Measurements from ENCODE around the gene CAND2. TPM values are rescaled to one million over a fixed set of nuclear protein-coding genes. Genes with fewer than 3 reads are reported as not detected.
A peak's percentile ranks its signal among the peaks of the same experiment; 100 is the strongest.

The CAND2 gene
- total RNA-seq = 3.0 TPM

GRCh38 chr3:12796171-12797123 lies at the start of gene CAND2:
Gene CAND2 (plus strand): TSS chr3:12796680. CDS start chr3:12796721, 41 bp downstream.
- DNase-seq (ENCODE audit: low read depth in 2 of 3, low spot score in 2 of 3) = peak in 2 of 3 donors; percentile 46 to 55

GRCh38 chr3:12748477-12748876 lies 48.0 kb upstream of the CAND2 start:
- DNase-seq (ENCODE audit: low read depth in 2 of 3, low spot score in 2 of 3) = no peak

- peak in 1 of 3 donors; percentile 29 for DNase-seq (ENCODE audit: low read depth in 2 of 3, low spot score in 2 of 3)
Measured at GRCh38 chr3:12750223-12750622, 46.3 kb upstream of the CAND2 start.

- DNase-seq (ENCODE audit: low read depth in 2 of 3, low spot score in 2 of 3) = no peak
Measured at GRCh38 chr3:12750658-12751071, 45.8 kb upstream of the CAND2 start.

GRCh38 chr3:12751571-12751970 lies 44.9 kb upstream of the CAND2 start:
- no peak for DNase-seq (ENCODE audit: low read depth in 2 of 3, low spot score in 2 of 3)

- DNase-seq (ENCODE audit: low read depth in 2 of 3, low spot score in 2 of 3) = no peak
Measured at GRCh38 chr3:12752102-12752501, 44.4 kb upstream of the CAND2 start.

GRCh38 chr3:12752809-12753208 lies 43.7 kb upstream of the CAND2 start:
- no peak for DNase-seq (ENCODE audit: low read depth in 2 of 3, low spot score in 2 of 3)

- no peak for DNase-seq (ENCODE audit: low read depth in 2 of 3, low spot score in 2 of 3)
Measured at GRCh38 chr3:12753275-12754028, 43.0 kb upstream of the CAND2 start.

- DNase-seq (ENCODE audit: low read depth in 2 of 3, low spot score in 2 of 3) = no peak
Measured at GRCh38 chr3:12754313-12754712, 42.2 kb upstream of the CAND2 start.

- no peak for DNase-seq (ENCODE audit: low read depth in 2 of 3, low spot score in 2 of 3)
Measured at GRCh38 chr3:12755754-12756153, 40.7 kb upstream of the CAND2 start.

GRCh38 chr3:12756175-12756574 lies 40.3 kb upstream of the CAND2 start:
- no peak for DNase-seq (ENCODE audit: low read depth in 2 of 3, low spot score in 2 of 3)

- DNase-seq (ENCODE audit: low read depth in 2 of 3, low spot score in 2 of 3) = no peak
Measured at GRCh38 chr3:12756635-12757034, 39.8 kb upstream of the CAND2 start.

GRCh38 chr3:12758025-12758781 lies 38.3 kb upstream of the CAND2 start:
- DNase-seq (ENCODE audit: low read depth in 2 of 3, low spot score in 2 of 3) = peak in 2 of 3 donors; percentile 33 to 38

- no peak for DNase-seq (ENCODE audit: low read depth in 2 of 3, low spot score in 2 of 3)
Measured at GRCh38 chr3:12759097-12759679, 37.3 kb upstream of the CAND2 start, which contains the start of gene TMEM40. Gene TMEM40 (minus strand): TSS chr3:12759259. CDS start chr3:12749832, 9,427 bp downstream.

GRCh38 chr3:12759693-12760565 lies 36.6 kb upstream of the CAND2 start:
- DNase-seq (ENCODE audit: low read depth in 2 of 3, low spot score in 2 of 3) = no peak

- DNase-seq (ENCODE audit: low read depth in 2 of 3, low spot score in 2 of 3) = no peak
Measured at GRCh38 chr3:12764171-12764776, 32.2 kb upstream of the CAND2 start.

GRCh38 chr3:12766541-12766940 lies 29.9 kb upstream of the CAND2 start:
- no peak for DNase-seq (ENCODE audit: low read depth in 2 of 3, low spot score in 2 of 3)

GRCh38 chr3:12768579-12769527 lies 27.6 kb upstream of the CAND2 start:
- DNase-seq (ENCODE audit: low read depth in 2 of 3, low spot score in 2 of 3) = no peak

All from hematopoietic multipotent progenitor cell (in vitro differentiated cells).